Peyer's patch (tissue), 4 donors: ENCODE measurements around the gene SLC7A8.
A peak's percentile ranks its signal among the peaks of the same experiment; 100 is the strongest.

ENCODE experiments used
- POLR2A ChIP-seq, 2 donors: fragments of 450-650 bp; IDR thresholded peaks; one replicate each; pipeline ENCODE4 v1.5.1; 2017; ENCODE audit warnings: antibody characterized with exemption in 2 of 2, mild to moderate bottlenecking in 2 of 2, moderate library complexity in 2 of 2
- TF ChIP-seq, protein P1 (sequence below), 6 experiments: fragments of 450-650 bp in 4 of 6; fragments of 200-600 bp in 2 of 6; sonication (generic) in 1 of 6; IDR thresholded peaks; one replicate each; pipeline ENCODE4 v1.5.1; 2017 to 2019; ENCODE audit warnings: antibody characterized with exemption in 6 of 6, mild to moderate bottlenecking in 3 of 6, moderate library complexity in 1 of 6

DNA sequence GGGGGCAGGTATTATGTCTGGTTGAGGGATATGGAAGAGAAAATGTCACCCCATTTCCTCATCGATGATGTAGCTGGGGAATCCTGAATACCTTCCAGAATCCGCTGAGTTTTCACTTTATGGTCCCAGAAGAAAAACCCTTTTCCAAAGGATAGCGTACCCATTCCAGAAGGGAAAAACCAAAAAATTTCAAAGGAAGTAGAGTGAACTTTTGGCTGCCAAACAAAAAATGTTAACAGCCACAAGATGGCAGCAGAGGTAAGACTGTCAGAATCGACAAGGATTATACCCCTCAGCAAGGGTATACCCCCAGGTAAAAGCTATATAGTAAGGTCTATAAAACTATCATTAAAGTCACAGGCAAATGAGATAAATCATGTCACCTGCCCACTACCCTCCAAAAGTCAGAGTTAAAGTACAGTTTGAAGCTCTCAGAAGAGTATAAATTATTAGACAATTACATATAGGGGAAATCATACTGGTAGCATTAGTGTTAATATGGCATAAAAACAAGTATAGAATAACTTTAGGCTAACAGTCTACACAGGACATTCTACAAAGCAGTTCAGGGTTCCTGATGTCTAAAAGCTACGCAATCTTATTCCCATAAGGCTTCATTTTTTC lies 106.6 kb downstream of the SLC7A8 start:
- no peak for TF ChIP-seq POLR2A (IDR thresholded peaks at IDR 0.05)
- TF ChIP-seq, protein P1, sequence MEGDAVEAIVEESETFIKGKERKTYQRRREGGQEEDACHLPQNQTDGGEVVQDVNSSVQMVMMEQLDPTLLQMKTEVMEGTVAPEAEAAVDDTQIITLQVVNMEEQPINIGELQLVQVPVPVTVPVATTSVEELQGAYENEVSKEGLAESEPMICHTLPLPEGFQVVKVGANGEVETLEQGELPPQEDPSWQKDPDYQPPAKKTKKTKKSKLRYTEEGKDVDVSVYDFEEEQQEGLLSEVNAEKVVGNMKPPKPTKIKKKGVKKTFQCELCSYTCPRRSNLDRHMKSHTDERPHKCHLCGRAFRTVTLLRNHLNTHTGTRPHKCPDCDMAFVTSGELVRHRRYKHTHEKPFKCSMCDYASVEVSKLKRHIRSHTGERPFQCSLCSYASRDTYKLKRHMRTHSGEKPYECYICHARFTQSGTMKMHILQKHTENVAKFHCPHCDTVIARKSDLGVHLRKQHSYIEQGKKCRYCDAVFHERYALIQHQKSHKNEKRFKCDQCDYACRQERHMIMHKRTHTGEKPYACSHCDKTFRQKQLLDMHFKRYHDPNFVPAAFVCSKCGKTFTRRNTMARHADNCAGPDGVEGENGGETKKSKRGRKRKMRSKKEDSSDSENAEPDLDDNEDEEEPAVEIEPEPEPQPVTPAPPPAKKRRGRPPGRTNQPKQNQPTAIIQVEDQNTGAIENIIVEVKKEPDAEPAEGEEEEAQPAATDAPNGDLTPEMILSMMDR (IDR thresholded peaks at IDR 0.05), result peak; percentile 18 to 61 (median 50)
